PC-3 (cell line): Measurements from ENCODE around the gene PTGIS. TPM values are rescaled to one million over a fixed set of nuclear protein-coding genes. Genes with fewer than 3 reads are reported as not detected.

Source experiments
- ATAC-seq: fragments of 200-7000 bp; cut with Tn5 transposase; 2 replicates; pipeline ENCODE4 v1.9.1; 2020; ENCODE audit warnings: mild to moderate bottlenecking, moderate library complexity
- BruUV-seq: library from RNA; stranded (reverse); fragments of 400-500 nt; replicated peaks from 2 replicates; lab custom pipeline; 2021; lab: Mats Ljungman, UMichigan
- CTCF ChIA-PET: fragments of 300-600 bp; sonication (Branson Sonifier 250); formaldehyde crosslinking; loops from one replicate; lab custom pipeline; 2022; ENCODE audit warnings: antibody characterized with exemption; lab: Charles Lee
- POLR2A ChIA-PET: fragments of 300-600 bp; sonication (Branson Sonifier 250); formaldehyde crosslinking; loops from one replicate; lab custom pipeline; 2022; ENCODE audit warnings: antibody characterized with exemption; ENCODE audit not compliant: unreplicated experiment; lab: Charles Lee
- DNase-seq: peaks from one replicate; pipeline ENCODE4 v3.0.0-alpha.2; 2015
- H2AFZ ChIP-seq: fragments of 300-600 bp; sonication (generic); 2 replicates; pipeline ENCODE4 v1.6.0; 2016; ENCODE audit warnings: antibody characterized with exemption, low read length
- H3F3A ChIP-seq: fragments of 300-600 bp; sonication (generic); one replicate; pipeline ENCODE4 v1.6.0; 2017; ENCODE audit warnings: antibody characterized with exemption, low read length, control low read depth, mild to moderate bottlenecking; ENCODE audit not compliant: unreplicated experiment
- H3K27ac ChIP-seq: fragments of 300-600 bp; sonication (generic); 2 replicates; pipeline ENCODE4 v1.5.1; 2016; ENCODE audit warnings: mild to moderate bottlenecking, low read length
- H3K27me3 ChIP-seq: fragments of 300-600 bp; sonication (generic); 2 replicates; pipeline ENCODE4 v1.6.1; 2016; ENCODE audit warnings: low read length, mixed read lengths
- H3K36me3 ChIP-seq: fragments of 300-600 bp; sonication (generic); 2 replicates; pipeline ENCODE4 v1.6.1; 2016; ENCODE audit warnings: low read depth, mixed run types, low read length, mixed read lengths
- H3K4me1 ChIP-seq: fragments of 300-600 bp; sonication (generic); 2 replicates; pipeline ENCODE4 v1.5.1; 2016; ENCODE audit warnings: low read length; ENCODE audit not compliant: insufficient read depth
- H3K4me2 ChIP-seq: fragments of 300-600 bp; sonication (generic); 2 replicates; pipeline ENCODE4 v1.6.0; 2016; ENCODE audit warnings: low read length
- H3K4me3 ChIP-seq: fragments of 300-600 bp; sonication (generic); 2 replicates; pipeline ENCODE4 v1.5.1; 2016; ENCODE audit warnings: mild to moderate bottlenecking, low read length, mixed read lengths
- H3K79me2 ChIP-seq: fragments of 300-600 bp; sonication (generic); 2 replicates; pipeline ENCODE4 v1.6.1; 2017; ENCODE audit warnings: low read length, mixed read lengths
- H3K9ac ChIP-seq: fragments of 300-600 bp; sonication (generic); 2 replicates; pipeline ENCODE4 v1.6.0; 2016; ENCODE audit warnings: mild to moderate bottlenecking, low read length
- H3K9me2 ChIP-seq: fragments of 300-600 bp; sonication (generic); replicated peaks from 2 replicates; pipeline ENCODE4 v1.6.1; 2016; ENCODE audit warnings: mixed run types, low read length, mixed read lengths
- H3K9me3 ChIP-seq: fragments of 300-600 bp; sonication (generic); 2 replicates; pipeline ENCODE4 v1.6.1; 2016; ENCODE audit warnings: low read length, mixed read lengths
- H4K20me1 ChIP-seq: fragments of 300-600 bp; sonication (generic); 2 replicates; pipeline ENCODE4 v1.6.1; 2016; ENCODE audit warnings: low read length, mixed read lengths
- CTCF ChIP-seq: fragments of 300-600 bp; sonication (generic); conservative IDR thresholded peaks from 2 replicates; pipeline ENCODE4 v1.5.1; 2017; ENCODE audit warnings: antibody characterized with exemption, low read depth, mild to moderate bottlenecking, low read length
- EZH2 ChIP-seq: fragments of 300-600 bp; sonication (generic); IDR thresholded peaks from one replicate; pipeline ENCODE4 v1.6.1; 2017; ENCODE audit warnings: antibody characterized with exemption, mild to moderate bottlenecking, low read length; ENCODE audit not compliant: unreplicated experiment
- EZH2phosphoT487 ChIP-seq: fragments of 300-600 bp; sonication (generic); IDR thresholded peaks from 2 replicates; pipeline ENCODE4 v1.6.1; 2018; ENCODE audit warnings: mild to moderate bottlenecking, antibody characterized with exemption, low read length, borderline replicate concordance
- intact Hi-C: fragments of 100-400 bp; cut with micrococcal nuclease; formaldehyde crosslinking; loops from 2 replicates; pipeline ENCODE4 v1.9.0; 2023
- total RNA-seq: library from RNA; depleted of rRNA; stranded (reverse); fragments of >200 nt; gene quantifications from 2 replicates; pipeline ENCODE4 v1.2.3, GENCODE V29; 2014

PTGIS gene
- total RNA-seq, 1 experiment from 2014 or later: 0.18 TPM

GRCh38 chr20:49595346-49595745 lies 27.4 kb upstream of the PTGIS start:
- CTCF ChIA-PET: no interaction called here
- Histone ChIP-seq H3K4me1 (peaks cover 30% of the 10 kb centered on the region), H3K27ac (no peak overlapping the region), H3K36me3 (no peaks in the 10 kb centered on the region), H3K4me2 (no peak overlapping the region), H3K9me2 (no peaks in the 10 kb centered on the region), H3K79me2 (no peaks in the 10 kb centered on the region), H3K9me3 (no peaks in the 10 kb centered on the region), H3F3A (no peaks in the 10 kb centered on the region), H3K4me3 (no peak overlapping the region), H3K27me3 (no peaks in the 10 kb centered on the region), H2AFZ (no peak overlapping the region), H4K20me1 (no peaks in the 10 kb centered on the region), H3K9ac (no peak overlapping the region)
- DNase-seq (no peak), ATAC-seq (no peak)
- no TSS peak for BruUV-seq
- TF ChIP-seq EZH2phosphoT487: no peak
- TF ChIP-seq CTCF: no peak
- TF ChIP-seq EZH2: no peak
- POLR2A ChIA-PET: no interaction called here
- intact Hi-C loops: no loop called here

GRCh38 chr20:49594931-49595315 lies 27.0 kb upstream of the PTGIS start:
- Histone ChIP-seq H3K4me3 (no peak overlapping the region), H3K9me3 (no peaks in the 10 kb centered on the region), H3K9ac (no peak overlapping the region), H3K79me2 (no peaks in the 10 kb centered on the region), H3F3A (no peaks in the 10 kb centered on the region), H3K27me3 (no peaks in the 10 kb centered on the region), H3K9me2 (no peaks in the 10 kb centered on the region), H3K27ac (peak overlapping the region; percentile 26; the same call in 1 of the 2 replicates), H3K36me3 (no peaks in the 10 kb centered on the region), H3K4me1 (peaks cover 30% of the 10 kb centered on the region), H2AFZ (no peak overlapping the region), H4K20me1 (no peaks in the 10 kb centered on the region), H3K4me2 (peak overlapping the region; percentile 65)
- TF ChIP-seq EZH2phosphoT487: no peak
- no peak for TF ChIP-seq EZH2
- TF ChIP-seq CTCF: no peak
- ATAC-seq (no peak), DNase-seq (no peak)
- BruUV-seq: no TSS peak
- POLR2A ChIA-PET: no interaction called here
- intact Hi-C loops: no loop called here
- CTCF ChIA-PET: no interaction called here

- ChIA-PET CTCF (no interaction called here), POLR2A (no interaction called here)
- H3K9me2 ChIP-seq: no peaks in the 10 kb centered on the region
- peaks cover 30% of the 10 kb centered on the region for H3K4me1 ChIP-seq
- peak overlapping the region; percentile 65 for H3K4me2 ChIP-seq
- no peaks in the 10 kb centered on the region for H3F3A ChIP-seq
- peak overlapping the region; percentile 22; the same call in 1 of the 2 replicates for H2AFZ ChIP-seq
- H3K9me3 ChIP-seq: no peaks in the 10 kb centered on the region
- BruUV-seq: no TSS peak
- peak; percentile 78 for ATAC-seq
- intact Hi-C loops: no loop called here
- no peaks in the 10 kb centered on the region for H3K36me3 ChIP-seq
- H3K27ac ChIP-seq: peak overlapping the region; percentile 69
- no peaks in the 10 kb centered on the region for H3K27me3 ChIP-seq
- H3K4me3 ChIP-seq: peak overlapping the region; percentile 1; the same call in 1 of the 2 replicates
- no peak overlapping the region for H3K9ac ChIP-seq
- H3K79me2 ChIP-seq: no peaks in the 10 kb centered on the region
- DNase-seq: peak; percentile 97
- TF ChIP-seq EZH2 (no peak), EZH2phosphoT487 (peak; percentile 70)
- no peaks in the 10 kb centered on the region for H4K20me1 ChIP-seq
Observed at GRCh38 chr20:49594143-49594930, 26.4 kb upstream of the PTGIS start.
